GM10266 (cell line): ENCODE measurements around the gene TRH.
A peak's percentile ranks its signal among the peaks of the same experiment; 100 is the strongest.
"Not testable (repeated sequence)": the region's sequence is repeated elsewhere in the genome, so short reads cannot be mapped to it uniquely, and the experiment has no call there.

Source experiments
- DNase-seq: peaks from one replicate; pipeline ENCODE4 v3.0.0; 2012; ENCODE audit errors: extremely low spot score
- TF ChIP-seq, protein P1 (sequence below): IDR thresholded peaks from 2 replicates; pipeline ENCODE4 v1.5.1; 2012; ENCODE audit warnings: mild to moderate bottlenecking, low read depth; ENCODE audit not compliant: control insufficient read depth, insufficient read depth; ENCODE audit errors: missing control alignments

Gene TRH

DNA sequence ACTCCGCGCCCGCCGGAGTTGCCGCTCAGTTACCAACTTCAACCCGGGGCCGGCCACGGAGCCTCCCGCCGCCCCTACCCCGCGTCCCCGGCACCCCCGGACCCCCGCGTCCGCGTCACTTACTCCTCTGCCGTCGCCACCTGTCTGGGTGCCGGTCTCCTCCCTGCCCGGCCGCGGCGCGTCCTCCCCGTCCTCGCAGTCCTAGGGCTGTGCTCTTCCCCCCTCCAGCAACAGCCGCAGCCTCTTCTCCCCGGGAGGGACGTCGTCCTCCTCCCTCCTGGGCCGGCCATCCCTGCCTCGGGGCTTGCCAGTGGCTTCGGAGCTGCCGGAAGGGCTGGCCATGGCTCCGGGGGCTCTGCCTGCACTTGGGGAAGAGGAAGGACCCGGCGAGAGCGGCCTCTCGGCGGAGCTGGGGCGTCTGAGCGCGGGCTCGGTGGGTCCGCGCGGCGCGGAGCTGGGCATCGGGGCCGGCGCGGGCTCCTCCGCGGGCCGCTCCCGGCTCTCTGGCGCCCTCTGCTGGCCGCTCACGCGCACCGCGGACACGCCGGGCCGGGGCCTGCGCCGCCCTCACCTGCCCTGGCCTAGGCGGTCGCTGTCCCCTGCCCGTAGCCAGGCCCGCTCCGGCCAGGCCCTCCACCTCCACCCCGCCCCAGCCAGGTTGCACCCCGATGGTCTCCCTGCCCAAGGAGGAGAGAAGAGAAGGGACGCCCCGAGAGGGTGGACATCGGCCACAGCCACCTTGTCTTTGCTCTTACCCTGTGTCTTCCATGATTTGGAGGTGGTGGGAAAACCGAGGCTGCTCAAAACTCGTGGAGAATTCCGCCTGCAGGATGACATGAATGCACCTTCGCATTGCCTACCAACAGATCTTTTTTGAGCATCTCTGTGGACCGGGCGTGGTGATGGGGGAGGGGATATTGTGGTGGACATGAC is 28.4 kb downstream of the TRH start:
- TF ChIP-seq, protein P1, sequence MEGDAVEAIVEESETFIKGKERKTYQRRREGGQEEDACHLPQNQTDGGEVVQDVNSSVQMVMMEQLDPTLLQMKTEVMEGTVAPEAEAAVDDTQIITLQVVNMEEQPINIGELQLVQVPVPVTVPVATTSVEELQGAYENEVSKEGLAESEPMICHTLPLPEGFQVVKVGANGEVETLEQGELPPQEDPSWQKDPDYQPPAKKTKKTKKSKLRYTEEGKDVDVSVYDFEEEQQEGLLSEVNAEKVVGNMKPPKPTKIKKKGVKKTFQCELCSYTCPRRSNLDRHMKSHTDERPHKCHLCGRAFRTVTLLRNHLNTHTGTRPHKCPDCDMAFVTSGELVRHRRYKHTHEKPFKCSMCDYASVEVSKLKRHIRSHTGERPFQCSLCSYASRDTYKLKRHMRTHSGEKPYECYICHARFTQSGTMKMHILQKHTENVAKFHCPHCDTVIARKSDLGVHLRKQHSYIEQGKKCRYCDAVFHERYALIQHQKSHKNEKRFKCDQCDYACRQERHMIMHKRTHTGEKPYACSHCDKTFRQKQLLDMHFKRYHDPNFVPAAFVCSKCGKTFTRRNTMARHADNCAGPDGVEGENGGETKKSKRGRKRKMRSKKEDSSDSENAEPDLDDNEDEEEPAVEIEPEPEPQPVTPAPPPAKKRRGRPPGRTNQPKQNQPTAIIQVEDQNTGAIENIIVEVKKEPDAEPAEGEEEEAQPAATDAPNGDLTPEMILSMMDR, result peak; percentile 87
- DNase-seq, result peak; percentile 75

DNA sequence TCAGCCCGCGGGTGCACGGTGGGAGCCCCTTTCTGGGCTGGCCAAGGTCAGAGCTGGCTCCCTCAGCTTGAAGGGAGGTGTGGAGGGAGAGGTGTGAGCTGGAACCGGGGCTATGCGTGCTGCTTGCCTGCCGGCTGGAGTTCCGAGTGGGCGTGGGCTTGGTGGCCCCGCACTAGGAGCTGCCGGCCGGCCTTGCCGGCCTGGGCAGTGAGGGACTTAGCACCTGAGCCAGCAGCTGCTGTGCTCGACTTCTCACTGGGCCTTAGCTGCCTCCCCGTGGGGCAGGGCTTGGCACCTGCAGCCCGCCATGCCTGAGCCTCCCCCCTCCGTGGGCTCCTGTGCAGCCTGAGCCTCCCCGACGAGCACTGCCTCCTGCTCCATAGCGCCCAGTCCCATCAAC is 36.0 kb downstream of the TRH start:
- TF ChIP-seq, protein P1, result no peak
- DNase-seq, result no peak

DNA sequence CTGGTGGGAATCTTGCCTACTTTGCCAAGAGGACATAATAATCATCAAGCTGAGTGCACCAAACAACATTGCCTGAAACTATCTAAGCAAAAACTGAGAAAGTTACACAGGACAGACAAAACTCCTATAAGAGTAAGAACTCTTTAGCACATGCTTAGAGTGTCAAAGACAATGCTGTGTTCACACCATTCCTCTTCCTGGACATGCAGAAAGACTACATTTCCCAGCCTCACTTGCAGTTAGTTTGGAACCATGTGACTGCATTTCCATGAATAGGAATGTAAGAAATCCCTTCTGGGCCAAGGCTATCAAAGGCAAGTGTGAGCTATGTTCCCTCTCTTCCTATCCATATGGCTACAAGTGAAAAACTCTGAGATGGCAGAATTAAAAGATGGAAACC is 37.6 kb downstream of the TRH start:
- not testable (repeated sequence) for DNase-seq

GRCh38 chr3:130013246-130013645 is 38.7 kb downstream of the TRH start:
- DNase-seq, result not testable (repeated sequence)

DNA sequence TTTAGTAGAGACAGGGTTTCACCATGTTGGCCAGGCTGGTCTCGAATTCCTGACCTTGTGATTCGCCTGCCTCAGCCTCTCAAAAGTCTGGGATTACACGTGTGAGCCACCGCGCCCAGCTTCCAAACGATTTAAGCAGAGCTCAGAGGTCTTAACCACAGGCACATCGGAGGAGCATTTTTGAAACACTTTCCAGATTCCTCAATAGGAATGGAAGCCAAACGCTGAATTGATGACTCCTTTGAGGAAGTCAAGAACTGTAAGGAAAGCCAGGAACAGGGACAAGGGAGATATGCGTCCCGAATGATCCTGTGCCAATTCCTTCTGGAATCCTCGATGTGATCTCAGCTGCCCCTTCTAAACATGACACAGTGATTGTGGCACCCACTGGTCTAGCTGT is 40.0 kb downstream of the TRH start:
- DNase-seq, result no peak
- TF ChIP-seq, protein P1, result no peak

DNA sequence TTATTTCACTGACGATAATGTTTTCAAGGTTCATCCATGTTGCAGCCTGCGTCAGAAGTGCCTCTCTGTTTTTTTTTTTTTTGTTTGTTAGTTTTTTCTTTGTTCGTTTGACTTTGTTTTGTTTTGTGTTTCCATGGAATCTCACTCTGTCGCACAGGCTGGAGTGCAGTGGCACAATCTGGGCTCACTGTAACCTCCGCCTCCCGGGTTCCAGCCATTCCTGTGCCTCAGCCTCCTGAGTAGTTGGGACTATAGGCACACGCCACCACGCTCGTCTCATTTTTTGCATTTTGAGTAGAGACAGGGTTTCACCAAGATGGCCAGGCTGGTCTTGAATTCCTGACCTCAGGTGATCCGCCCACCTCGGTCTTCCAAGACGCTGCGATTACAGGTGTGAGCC is 43.1 kb downstream of the TRH start:
- not testable (repeated sequence) for DNase-seq

GRCh38 chr3:130026146-130026829 is 51.8 kb downstream of the TRH start:
- not testable (repeated sequence) for DNase-seq
- TF ChIP-seq, protein P1, result peak; percentile 29

- not testable (repeated sequence) for DNase-seq
Measured at GRCh38 chr3:130027437-130027836, 52.9 kb downstream of the TRH start.
